ENCODE data around the gene NGFR.
"Not testable (repeated sequence)": the region's sequence is repeated elsewhere in the genome, so short reads cannot be mapped to it uniquely, and the experiment has no call there.

Gene NGFR

GRCh38 chr17:49545806-49546545 lies 50.9 kb downstream of the NGFR start:
- DNase-seq (ENCODE audit: low read depth, low spot score): no peak

- no peak for DNase-seq (ENCODE audit: low read depth, low spot score)
Measured at GRCh38 chr17:49546546-49547535, 51.7 kb downstream of the NGFR start.

GRCh38 chr17:49547566-49547965 lies 52.5 kb downstream of the NGFR start:
- DNase-seq (ENCODE audit: low read depth, low spot score): no peak

GRCh38 chr17:49548051-49548505 lies 53.0 kb downstream of the NGFR start:
- no peak for DNase-seq (ENCODE audit: low read depth, low spot score)

GRCh38 chr17:49548506-49549310 lies 53.6 kb downstream of the NGFR start:
- DNase-seq (ENCODE audit: low read depth, low spot score): peak; percentile 53

- no peak for DNase-seq (ENCODE audit: low read depth, low spot score)
Measured at GRCh38 chr17:49549311-49549605, 54.2 kb downstream of the NGFR start.

- DNase-seq (ENCODE audit: low read depth, low spot score): no peak
Measured at GRCh38 chr17:49549691-49550678, 54.9 kb downstream of the NGFR start.

GRCh38 chr17:49550764-49551163 lies 55.7 kb downstream of the NGFR start:
- DNase-seq (ENCODE audit: low read depth, low spot score): not testable (repeated sequence)

- DNase-seq (ENCODE audit: low read depth, low spot score): no peak
Measured at GRCh38 chr17:49551221-49552069, 56.4 kb downstream of the NGFR start.

- DNase-seq (ENCODE audit: low read depth, low spot score): no peak
Measured at GRCh38 chr17:49552070-49552751, 57.1 kb downstream of the NGFR start.

GRCh38 chr17:49553676-49554335 lies 58.7 kb downstream of the NGFR start:
- DNase-seq (ENCODE audit: low read depth, low spot score): no peak

GRCh38 chr17:49554694-49555494 lies 59.8 kb downstream of the NGFR start:
- no peak for DNase-seq (ENCODE audit: low read depth, low spot score)

GRCh38 chr17:49555495-49556222 lies 60.6 kb downstream of the NGFR start:
- DNase-seq (ENCODE audit: low read depth, low spot score): no peak

- DNase-seq (ENCODE audit: low read depth, low spot score): peak; percentile 89
Measured at GRCh38 chr17:49556223-49556943, 61.3 kb downstream of the NGFR start.

GRCh38 chr17:49557312-49558024 lies 62.4 kb downstream of the NGFR start:
- DNase-seq (ENCODE audit: low read depth, low spot score): peak; percentile 63
